GM18909 (cell line): ENCODE results near the gene KLHDC3.

Experiments used
- ATAC-seq: cut with Tn5 transposase; IDR thresholded peaks from one replicate; pipeline ENCODE4 v1.9.1; 2021; ENCODE audit warnings: mild to moderate bottlenecking; ENCODE audit not compliant: unreplicated experiment, poor library complexity

KLHDC3 gene

GRCh38 chr6:43013843-43014433 is at the start of gene KLHDC3, which contains the start of gene MEA1:
Gene KLHDC3 (plus strand): TSS chr6:43014249. CDS start chr6:43017193, 2,944 bp downstream.
Gene MEA1 (minus strand): TSS chr6:43013946. CDS start chr6:43013813, 133 bp downstream.
- peak; percentile 92 for ATAC-seq

GRCh38 chr6:42966571-42966970 is 47.5 kb upstream of the KLHDC3 start:
- no peak for ATAC-seq

- no peak for ATAC-seq
These were observed 46.8 kb upstream of the KLHDC3 start for GRCh38 chr6:42967228-42967627.

- no peak for ATAC-seq
These were observed 45.8 kb upstream of the KLHDC3 start for GRCh38 chr6:42968126-42968701.

- no peak for ATAC-seq
These were observed 45.3 kb upstream of the KLHDC3 start for GRCh38 chr6:42968783-42969182.

GRCh38 chr6:42969431-42969830 is 44.6 kb upstream of the KLHDC3 start:
- no peak for ATAC-seq

- no peak for ATAC-seq
These were observed 44.1 kb upstream of the KLHDC3 start for GRCh38 chr6:42969934-42970333.

GRCh38 chr6:42970871-42971612 is 43.0 kb upstream of the KLHDC3 start:
- no peak for ATAC-seq

- no peak for ATAC-seq
These were observed 42.2 kb upstream of the KLHDC3 start for GRCh38 chr6:42971746-42972327.

GRCh38 chr6:42973926-42974325 is 40.1 kb upstream of the KLHDC3 start:
- no peak for ATAC-seq

GRCh38 chr6:42974919-42975505 is 39.0 kb upstream of the KLHDC3 start:
- no peak for ATAC-seq

- no peak for ATAC-seq
These were observed 35.6 kb upstream of the KLHDC3 start for GRCh38 chr6:42978487-42978838.

- ATAC-seq, result peak; percentile 80
These were observed 35.1 kb upstream of the KLHDC3 start, which contains the start of gene PEX6 for GRCh38 chr6:42978839-42979522. Gene PEX6 (minus strand): TSS chr6:42979181. CDS start chr6:42979150, 31 bp downstream.

- ATAC-seq, result no peak
These were observed 34.4 kb upstream of the KLHDC3 start for GRCh38 chr6:42979523-42980177.

- no peak for ATAC-seq
These were observed 32.2 kb upstream of the KLHDC3 start for GRCh38 chr6:42981836-42982235.

GRCh38 chr6:42984001-42984923 is 29.8 kb upstream of the KLHDC3 start, which contains the start of gene PPP2R5D:
Gene PPP2R5D (plus strand): TSS chr6:42984570. CDS start chr6:42984678, 108 bp downstream.
- peak; percentile 93 for ATAC-seq

GRCh38 chr6:42984924-42985475 is 29.0 kb upstream of the KLHDC3 start:
- no peak for ATAC-seq
